SU-DHL-6 (cell line): ENCODE measurements around the gene CRYZ.

ENCODE experiments used
- CTCF ChIP-seq: fragments of 200-600 bp; sonication (generic); IDR thresholded peaks from one replicate; pipeline ENCODE4 v1.5.1; 2017; ENCODE audit warnings: antibody characterized with exemption, mild to moderate bottlenecking, low read length, moderate library complexity; ENCODE audit not compliant: insufficient read depth, poor library complexity, severe bottlenecking
- EZH2phosphoT487 ChIP-seq: fragments of 200-600 bp; sonication (generic), shearing (Covaris generic); conservative IDR thresholded peaks from 2 replicates; pipeline ENCODE4 v1.6.1; 2018; ENCODE audit warnings: mild to moderate bottlenecking, antibody characterized with exemption, low read length, moderate library complexity, mixed read lengths

GRCh38 chr1:74699331-74699730 lies 33.5 kb downstream of the CRYZ start:
- TF ChIP-seq CTCF (no peak), EZH2phosphoT487 (no peak)
